OCI-LY1 (cell line): ENCODE results near the gene EPB41L4A.
"Not testable (repeated sequence)": the region's sequence is repeated elsewhere in the genome, so short reads cannot be mapped to it uniquely, and the experiment has no call there.

Experiments used
- H2AFZ ChIP-seq: fragments of 200-600 bp; sonication (generic), shearing (Covaris generic); 2 replicates; pipeline ENCODE4 v1.6.0; 2014; ENCODE audit warnings: antibody characterized with exemption, mild to moderate bottlenecking, low read length
- H3F3A ChIP-seq: fragments of 200-600 bp; sonication (generic), shearing (Covaris generic); 2 replicates; pipeline ENCODE4 v1.6.0; 2014; ENCODE audit warnings: mild to moderate bottlenecking, antibody characterized with exemption, low read length, moderate library complexity; ENCODE audit not compliant: insufficient read depth
- H3K27ac ChIP-seq: fragments of 200-600 bp; sonication (generic); 2 replicates; pipeline ENCODE4 v1.5.1; 2014; ENCODE audit warnings: low read length, mixed run types, mild to moderate bottlenecking, low read depth; ENCODE audit not compliant: poor library complexity, severe bottlenecking
- H3K27me3 ChIP-seq: fragments of 200-600 bp; sonication (generic); 2 replicates; pipeline ENCODE4 v1.6.0; 2014; ENCODE audit warnings: antibody characterized with exemption, mild to moderate bottlenecking, low read length, moderate library complexity; ENCODE audit not compliant: insufficient read depth
- H3K36me3 ChIP-seq: fragments of 200-600 bp; sonication (generic); 2 replicates; pipeline ENCODE4 v1.6.1; 2014; ENCODE audit warnings: mild to moderate bottlenecking, antibody characterized with exemption, low read length, moderate library complexity, mixed read lengths; ENCODE audit not compliant: insufficient read depth
- H3K4me1 ChIP-seq: fragments of 200-600 bp; sonication (generic); 2 replicates; pipeline ENCODE4 v1.5.1; 2014; ENCODE audit warnings: mild to moderate bottlenecking, low read length, moderate library complexity; ENCODE audit not compliant: insufficient read depth, severe bottlenecking
- H3K4me2 ChIP-seq: fragments of 200-600 bp; sonication (generic), shearing (Covaris generic); 2 replicates; pipeline ENCODE4 v1.6.1; 2014; ENCODE audit warnings: low read length
- H3K4me3 ChIP-seq: fragments of 200-600 bp; sonication (generic); 2 replicates; pipeline ENCODE4 v1.5.1; 2014; ENCODE audit warnings: low read length, low read depth, mild to moderate bottlenecking, mixed read lengths; ENCODE audit not compliant: poor library complexity, severe bottlenecking
- H3K79me2 ChIP-seq: fragments of 200-600 bp; shearing (Covaris generic); 2 replicates; pipeline ENCODE4 v1.6.1; 2016; ENCODE audit warnings: mixed run types, low read length, mixed read lengths; ENCODE audit not compliant: insufficient read depth
- H3K9ac ChIP-seq: fragments of 200-600 bp; sonication (generic), shearing (Covaris generic); 2 replicates; pipeline ENCODE4 v1.6.1; 2014; ENCODE audit warnings: mild to moderate bottlenecking, low read length, mixed read lengths
- H3K9me2 ChIP-seq: fragments of 200-600 bp; sonication (generic), shearing (Covaris generic); 2 replicates; pipeline ENCODE4 v1.6.1; 2014; ENCODE audit warnings: low read depth, mild to moderate bottlenecking, low read length, mixed read lengths
- H3K9me3 ChIP-seq: fragments of 200-600 bp; shearing (Covaris generic); 2 replicates; pipeline ENCODE4 v1.6.1; 2014; ENCODE audit warnings: low read length, mixed read lengths
- H4K20me1 ChIP-seq: fragments of 200-600 bp; sonication (generic), shearing (Covaris generic); 2 replicates; pipeline ENCODE4 v1.6.0; 2016; ENCODE audit warnings: mild to moderate bottlenecking, low read length; ENCODE audit not compliant: insufficient read depth
- CTCF ChIP-seq: fragments of 200-600 bp; sonication (generic), shearing (Covaris generic); IDR thresholded peaks from 2 replicates; pipeline ENCODE4 v1.5.1; 2017; ENCODE audit warnings: mild to moderate bottlenecking, antibody characterized with exemption, low read length, moderate library complexity, mixed read lengths
- EZH2 ChIP-seq: fragments of 200-600 bp; sonication (generic), shearing (Covaris generic); IDR thresholded peaks from 2 replicates; pipeline ENCODE4 v1.8.0; 2017; ENCODE audit warnings: borderline replicate concordance, mixed run types, mild to moderate bottlenecking, antibody characterized with exemption, low read length, moderate library complexity, mixed read lengths

EPB41L4A gene

GRCh38 chr5:112397690-112398089 lies 21.4 kb downstream of the EPB41L4A start:
- H3F3A ChIP-seq: no peaks in the 10 kb centered on the region
- no peaks in the 10 kb centered on the region for H3K79me2 ChIP-seq
- no peaks in the 10 kb centered on the region for H3K9me3 ChIP-seq
- H3K4me3 ChIP-seq: no peak overlapping the region
- no peaks in the 10 kb centered on the region for H3K4me1 ChIP-seq
- H3K9ac ChIP-seq: no peak overlapping the region
- no peaks in the 10 kb centered on the region for H4K20me1 ChIP-seq
- H3K9me2 ChIP-seq: no peaks in the 10 kb centered on the region
- H3K36me3 ChIP-seq: no peaks in the 10 kb centered on the region
- no peak for TF ChIP-seq CTCF
- TF ChIP-seq EZH2: no peak
- H3K27ac ChIP-seq: no peak overlapping the region
- H2AFZ ChIP-seq: no peak overlapping the region
- no peaks in the 10 kb centered on the region; the same call in 1 of the 2 replicates for H3K27me3 ChIP-seq
- no peak overlapping the region for H3K4me2 ChIP-seq

GRCh38 chr5:112396430-112396829 lies 22.6 kb downstream of the EPB41L4A start:
- no peak overlapping the region for H3K27ac ChIP-seq
- H2AFZ ChIP-seq: no peak overlapping the region
- no peak overlapping the region for H3K9ac ChIP-seq
- no peak overlapping the region for H3K4me2 ChIP-seq
- no peak overlapping the region for H3K4me3 ChIP-seq
- H3K27me3 ChIP-seq: no peaks in the 10 kb centered on the region
- no peaks in the 10 kb centered on the region for H3K9me2 ChIP-seq
- H4K20me1 ChIP-seq: no peaks in the 10 kb centered on the region
- H3F3A ChIP-seq: no peaks in the 10 kb centered on the region
- H3K9me3 ChIP-seq: no peaks in the 10 kb centered on the region
- no peaks in the 10 kb centered on the region for H3K79me2 ChIP-seq
- H3K4me1 ChIP-seq: no peaks in the 10 kb centered on the region
- TF ChIP-seq CTCF (no peak), EZH2 (no peak)
- no peaks in the 10 kb centered on the region for H3K36me3 ChIP-seq

- not testable (repeated sequence) for H3K9me3 ChIP-seq, H2AFZ ChIP-seq, H3K27me3 ChIP-seq, H3K4me2 ChIP-seq, H4K20me1 ChIP-seq, H3F3A ChIP-seq, H3K9me2 ChIP-seq, H3K79me2 ChIP-seq, H3K4me1 ChIP-seq, H3K9ac ChIP-seq, H3K27ac ChIP-seq, H3K36me3 ChIP-seq, H3K4me3 ChIP-seq
These were observed 23.8 kb downstream of the EPB41L4A start for GRCh38 chr5:112395299-112395698.

GRCh38 chr5:112390327-112390726 lies 28.8 kb downstream of the EPB41L4A start:
- no peak for TF ChIP-seq EZH2
- no peak for TF ChIP-seq CTCF
- H3K79me2 ChIP-seq: no peaks in the 10 kb centered on the region
- H3K4me2 ChIP-seq: no peak overlapping the region
- no peak overlapping the region for H3K4me3 ChIP-seq
- no peak overlapping the region for H2AFZ ChIP-seq
- H3K27me3 ChIP-seq: no peaks in the 10 kb centered on the region
- no peaks in the 10 kb centered on the region for H4K20me1 ChIP-seq
- H3K36me3 ChIP-seq: no peaks in the 10 kb centered on the region
- H3K9me2 ChIP-seq: no peaks in the 10 kb centered on the region
- no peaks in the 10 kb centered on the region for H3K4me1 ChIP-seq
- H3F3A ChIP-seq: no peaks in the 10 kb centered on the region
- H3K9ac ChIP-seq: no peak overlapping the region
- H3K9me3 ChIP-seq: no peaks in the 10 kb centered on the region
- no peak overlapping the region for H3K27ac ChIP-seq
